Measurements from ENCODE around the gene MORN2.
"Not testable (repeated sequence)": the region's sequence is repeated elsewhere in the genome, so short reads cannot be mapped to it uniquely, and the experiment has no call there.

MORN2 gene

GRCh38 chr2:38875576-38876367 is at the start of gene MORN2, which contains the start of gene DHX57:
Gene MORN2 (plus strand): TSS chr2:38875976.
Gene DHX57 (minus strand): TSS chr2:38875934. CDS start chr2:38868405, 7,529 bp downstream.
- DNase-seq (ENCODE audit: low read depth), result peak; percentile 72

- DNase-seq (ENCODE audit: low read depth), result not testable (repeated sequence)
These were observed 48.1 kb upstream of the MORN2 start for GRCh38 chr2:38827539-38828145.

DNA sequence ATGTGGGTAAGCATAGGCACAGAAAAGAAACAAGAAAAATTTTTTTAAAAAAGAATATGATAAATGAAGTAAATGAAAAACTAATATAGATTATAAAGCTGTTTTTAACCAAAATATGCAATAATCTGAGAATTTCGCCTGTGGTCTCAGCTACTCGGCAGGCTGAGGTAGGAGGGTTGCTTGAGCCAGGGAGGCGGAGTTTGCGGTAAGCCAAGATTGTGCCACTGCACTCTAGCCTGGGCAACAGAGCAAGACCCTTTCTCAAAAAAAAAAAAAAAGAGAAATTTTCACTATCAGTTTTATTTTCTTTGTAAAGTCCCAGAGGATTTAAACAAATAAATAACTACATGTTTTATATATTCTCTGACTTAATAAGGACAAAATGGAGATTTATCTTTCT is 47.3 kb upstream of the MORN2 start:
- DNase-seq (ENCODE audit: low read depth), result no peak

DNA sequence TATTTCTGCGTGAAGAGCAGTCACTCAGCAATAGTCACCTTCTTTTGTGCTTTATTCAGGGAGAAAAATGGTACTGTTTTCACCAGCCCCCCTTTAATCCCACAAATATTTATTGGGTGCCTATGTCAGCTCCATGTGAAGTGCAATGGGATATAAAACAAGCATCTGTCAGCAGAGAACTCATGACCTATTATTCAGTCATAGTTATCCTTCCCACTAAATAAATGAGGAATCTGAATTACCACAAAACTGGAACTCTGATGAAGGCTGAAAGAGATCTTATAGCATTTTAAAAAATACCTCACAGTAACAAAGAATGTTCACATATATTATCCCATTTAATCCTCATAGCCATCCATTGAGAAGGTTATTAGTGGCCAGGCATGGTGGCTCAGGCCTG is 45.8 kb upstream of the MORN2 start:
- DNase-seq (ENCODE audit: low read depth), result no peak

- DNase-seq (ENCODE audit: low read depth), result no peak
These were observed 45.1 kb upstream of the MORN2 start for GRCh38 chr2:38830526-38831159.

GRCh38 chr2:38835015-38835601 is 40.7 kb upstream of the MORN2 start:
- DNase-seq (ENCODE audit: low read depth), result no peak

- DNase-seq (ENCODE audit: low read depth), result no peak
These were observed 39.8 kb upstream of the MORN2 start for GRCh38 chr2:38835990-38836389.

DNA sequence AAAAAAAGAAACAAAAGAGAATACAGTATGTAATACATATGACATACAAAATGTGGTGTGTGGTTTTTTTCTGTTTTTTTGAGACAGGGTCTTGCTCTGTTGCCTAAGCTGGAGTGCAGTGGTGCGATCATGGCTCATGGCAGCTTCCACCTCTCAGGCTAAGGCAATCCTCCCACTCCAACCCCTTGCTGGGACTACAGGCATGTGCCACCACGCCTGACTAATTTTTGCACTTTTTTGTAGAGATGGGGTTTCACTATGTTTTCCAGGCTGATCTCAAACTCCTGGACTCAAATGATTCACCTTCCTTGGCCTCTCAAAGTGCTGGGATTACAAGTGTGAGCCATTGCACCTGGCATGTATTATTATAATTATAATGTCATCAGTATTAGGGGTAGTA is 39.0 kb upstream of the MORN2 start:
- DNase-seq (ENCODE audit: low read depth), result no peak

DNA sequence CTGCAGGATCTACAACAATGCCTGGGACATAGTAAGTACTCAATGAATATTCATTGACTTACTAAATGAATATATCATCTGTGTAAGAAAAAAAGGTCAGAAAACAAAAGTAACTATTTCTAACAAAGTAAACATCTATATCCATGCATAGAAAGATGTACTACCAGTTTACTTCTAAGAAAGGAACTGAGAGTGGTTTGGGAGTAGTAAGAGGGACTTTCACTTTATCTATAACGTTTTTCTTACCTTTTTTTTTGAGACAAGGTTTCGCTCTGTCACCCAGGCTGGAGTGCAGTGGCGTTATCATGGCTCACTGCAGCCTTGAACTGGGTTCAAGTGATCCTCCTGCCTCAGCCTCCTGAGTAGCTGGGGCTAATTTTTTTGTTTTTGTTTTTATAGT is 25.7 kb upstream of the MORN2 start:
- no peak for DNase-seq (ENCODE audit: low read depth)

DNA sequence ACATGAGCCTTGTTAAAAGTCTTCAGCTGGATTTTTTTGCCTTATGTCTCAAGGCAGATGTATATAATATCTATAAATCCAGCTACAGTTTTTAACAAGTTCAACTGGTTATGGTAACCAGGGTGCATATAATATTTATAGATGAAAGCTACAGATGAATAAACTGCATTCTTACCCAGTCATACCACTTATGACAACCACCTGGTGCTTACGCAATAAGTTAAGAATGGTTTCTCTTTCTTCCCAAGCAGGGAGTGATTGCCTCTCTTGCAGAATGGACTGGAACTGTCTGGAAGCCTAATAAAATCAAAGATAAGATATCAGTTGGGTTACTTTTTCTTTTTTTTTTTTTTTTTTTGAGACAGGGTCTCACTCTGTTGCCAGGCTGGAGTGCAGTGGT is 19.6 kb upstream of the MORN2 start:
- DNase-seq (ENCODE audit: low read depth), result no peak

DNA sequence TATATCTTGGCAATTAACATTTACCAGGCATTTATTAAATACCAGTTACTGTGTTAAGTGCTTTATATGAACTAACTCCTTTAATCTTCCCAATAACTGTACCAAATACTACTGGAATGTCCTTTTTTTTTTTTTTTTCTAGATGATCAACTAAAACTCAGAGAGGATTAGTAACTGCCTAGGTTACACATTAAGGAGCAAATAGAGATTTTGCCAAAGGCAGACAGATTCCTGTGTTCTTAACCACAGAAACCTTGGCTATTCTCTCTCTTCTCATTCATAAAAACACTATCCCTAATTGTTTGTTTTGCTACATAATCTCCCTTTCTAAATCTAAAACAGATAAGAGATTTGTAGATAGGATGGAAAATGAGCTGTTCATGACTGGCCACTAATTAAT is 13.3 kb upstream of the MORN2 start:
- DNase-seq (ENCODE audit: low read depth), result no peak

- DNase-seq (ENCODE audit: low read depth), result no peak
These were observed 12.6 kb upstream of the MORN2 start for GRCh38 chr2:38863061-38863695.

DNA sequence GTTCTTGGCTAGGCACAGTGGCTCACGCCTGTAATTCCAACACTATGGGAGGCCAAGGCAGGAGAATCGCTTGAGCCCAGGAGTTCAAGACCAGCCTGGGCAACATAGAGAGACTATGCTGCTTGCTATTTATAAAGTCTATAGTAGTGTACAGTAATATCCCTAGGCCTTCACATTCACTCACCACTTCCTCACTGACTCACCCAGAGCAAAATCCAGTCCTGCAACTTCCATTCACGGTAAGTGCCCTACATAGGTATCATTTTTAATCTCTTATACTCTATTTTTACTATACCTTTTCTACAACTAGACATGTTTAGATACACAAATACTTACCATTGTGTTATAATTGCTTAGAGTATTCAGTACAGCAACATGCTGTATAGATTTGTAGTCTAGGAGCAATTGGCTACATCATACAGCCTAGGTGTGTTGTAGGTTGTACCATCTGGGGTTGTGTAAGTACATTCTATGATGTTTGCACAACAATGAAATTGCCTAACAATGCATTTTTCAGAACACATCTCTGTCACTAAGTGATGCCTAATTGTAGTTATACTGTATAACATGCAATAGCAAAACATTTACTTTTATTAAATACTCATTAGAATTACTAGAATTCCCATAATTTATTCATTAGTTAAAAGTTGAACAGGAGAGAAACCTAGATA is 8.9 kb upstream of the MORN2 start:
- no peak for DNase-seq (ENCODE audit: low read depth)

GRCh38 chr2:38871432-38871831 is 4.3 kb upstream of the MORN2 start:
- DNase-seq (ENCODE audit: low read depth), result no peak

DNA sequence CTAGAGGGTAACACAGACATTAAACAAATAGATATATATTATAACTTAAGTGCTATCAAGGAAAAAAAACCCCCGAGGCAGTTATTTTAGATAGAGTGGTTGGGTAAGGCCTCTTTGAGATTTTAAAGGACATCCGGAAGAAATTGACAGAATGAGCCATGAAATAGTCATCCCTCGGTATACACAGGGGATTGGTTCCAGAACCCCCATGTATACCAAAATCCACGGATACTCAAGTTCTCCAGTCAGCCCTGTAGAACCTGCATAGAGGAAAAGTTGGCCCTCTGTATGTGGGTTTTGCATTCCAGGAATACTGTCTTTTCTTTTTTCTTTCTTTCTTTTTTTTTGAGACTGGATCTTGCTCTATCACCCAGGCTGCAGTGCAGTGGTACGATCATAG is 2.0 kb upstream of the MORN2 start:
- no peak for DNase-seq (ENCODE audit: low read depth)

DNA sequence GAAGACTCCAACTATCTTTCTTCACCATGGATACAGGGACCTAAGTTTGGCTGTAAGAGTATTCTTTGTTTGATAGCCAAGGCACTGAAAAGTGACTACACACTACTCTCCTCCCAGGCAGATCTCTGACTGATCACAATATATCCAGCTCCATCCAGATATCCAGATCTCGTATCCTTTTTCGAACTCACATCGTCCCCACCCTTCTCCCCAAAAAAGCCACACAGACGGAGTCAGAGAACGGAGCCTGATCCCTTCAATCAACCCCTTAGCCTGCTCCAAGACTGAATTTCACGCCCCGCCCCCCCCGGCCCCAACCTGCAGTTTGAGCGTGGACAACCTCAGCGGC is 575 bp upstream of the MORN2 start:
- DNase-seq (ENCODE audit: low read depth), result no peak

- DNase-seq (ENCODE audit: low read depth), result no peak
These were observed 631 bp downstream of the MORN2 start for GRCh38 chr2:38876407-38876806.

GRCh38 chr2:38886063-38886462 is 10.3 kb downstream of the MORN2 start:
- DNase-seq (ENCODE audit: low read depth), result no peak

DNA sequence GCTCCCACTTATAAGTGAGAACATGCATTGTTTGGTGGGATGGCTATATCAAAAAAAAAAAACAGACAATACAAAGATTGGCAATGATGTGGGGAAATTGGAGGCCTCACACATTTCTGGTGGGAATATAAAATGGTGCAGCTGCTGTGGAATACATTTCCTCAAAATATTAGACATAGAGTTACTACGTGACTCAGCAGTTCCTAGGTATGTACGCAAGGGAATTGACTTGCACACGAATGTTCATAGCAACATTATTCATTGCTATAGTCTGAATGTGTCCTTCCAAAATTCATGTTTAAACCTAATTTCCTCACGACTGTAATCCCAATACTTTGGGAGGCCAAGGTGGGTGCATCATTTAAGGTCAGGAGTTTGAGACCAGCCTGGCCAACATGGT is 11.6 kb downstream of the MORN2 start:
- DNase-seq (ENCODE audit: low read depth), result no peak

DNA sequence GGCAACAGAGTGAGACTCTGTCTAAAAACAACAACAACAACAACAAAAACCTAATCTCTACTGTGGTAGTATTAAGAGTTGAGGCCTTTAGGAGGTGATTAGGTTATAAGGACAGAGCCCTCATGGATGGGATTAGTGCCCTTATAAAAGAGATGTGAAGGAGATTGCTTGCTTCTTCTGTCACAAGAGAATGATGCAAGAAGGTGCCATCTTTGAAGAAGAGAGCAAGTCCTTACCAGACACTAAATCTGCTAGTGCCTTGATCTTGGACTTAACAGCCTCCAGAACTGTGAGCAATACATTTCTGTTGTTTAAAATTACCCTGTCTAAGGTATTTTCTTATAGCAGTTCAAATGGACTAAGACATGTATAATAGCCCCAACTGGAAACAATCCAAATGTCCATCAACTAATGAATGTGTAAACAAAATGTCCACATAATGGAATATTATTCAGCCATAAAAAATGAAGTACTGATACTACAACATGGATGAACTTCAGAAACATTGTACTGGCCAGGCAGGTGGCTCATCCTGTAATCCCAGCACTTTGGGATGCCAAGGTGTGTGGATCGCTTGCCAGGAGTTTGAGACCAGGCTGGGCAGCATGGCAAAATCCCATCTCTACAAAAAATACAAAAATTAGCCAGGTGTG is 12.3 kb downstream of the MORN2 start:
- DNase-seq (ENCODE audit: low read depth), result no peak

DNA sequence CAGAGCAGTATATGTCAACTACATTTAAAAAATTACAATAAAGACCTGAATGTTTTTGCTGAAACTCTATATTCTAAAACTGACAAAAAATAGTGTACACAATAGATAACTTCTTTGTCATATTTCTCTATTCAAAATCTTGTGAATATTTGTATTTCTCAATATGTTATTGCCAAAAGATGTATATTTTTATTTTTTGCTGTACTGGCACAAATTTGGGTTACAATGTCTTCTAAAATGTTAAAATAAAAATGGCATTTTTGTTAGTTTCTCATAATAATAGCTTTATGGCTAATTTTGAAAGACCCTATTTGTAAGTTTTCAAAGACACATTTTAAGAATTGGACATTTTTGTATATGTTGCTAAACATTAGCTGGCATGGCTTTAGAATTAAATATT is 13.3 kb downstream of the MORN2 start:
- DNase-seq (ENCODE audit: low read depth), result no peak
